HG03135 (cell line): ENCODE data around the gene EVX2.

Source experiments
- ATAC-seq: cut with Tn5 transposase; IDR thresholded peaks from one replicate; pipeline ENCODE4 v1.9.1; 2021; ENCODE audit warnings: mild to moderate bottlenecking, moderate library complexity; ENCODE audit not compliant: unreplicated experiment

EVX2 gene

GRCh38 chr2:176107731-176108181 is 24.0 kb upstream of the EVX2 start:
- no peak for ATAC-seq

- ATAC-seq, result no peak
Observed at GRCh38 chr2:176106581-176107539, 23.1 kb upstream of the EVX2 start, which contains the start of gene HOXD11. HOXD11 (plus strand) TSS chr2:176107280; CDS start chr2:176107356, 76 bp downstream.

- no peak for ATAC-seq
Observed at GRCh38 chr2:176105730-176106580, 22.2 kb upstream of the EVX2 start.

- no peak for ATAC-seq
Observed at GRCh38 chr2:176105078-176105729, 21.4 kb upstream of the EVX2 start.

GRCh38 chr2:176104316-176105077 is 20.7 kb upstream of the EVX2 start:
- ATAC-seq, result no peak

- no peak for ATAC-seq
Observed at GRCh38 chr2:176103742-176104315, 20.1 kb upstream of the EVX2 start.

GRCh38 chr2:176103194-176103593 is 19.4 kb upstream of the EVX2 start:
- ATAC-seq, result no peak

- ATAC-seq, result no peak
Observed at GRCh38 chr2:176102309-176102866, 18.6 kb upstream of the EVX2 start.

- ATAC-seq, result no peak
Observed at GRCh38 chr2:176101842-176102241, 18.1 kb upstream of the EVX2 start.

GRCh38 chr2:176101216-176101830 is 17.6 kb upstream of the EVX2 start:
- no peak for ATAC-seq

GRCh38 chr2:176100547-176101140 is 16.9 kb upstream of the EVX2 start:
- no peak for ATAC-seq

GRCh38 chr2:176099728-176100546 is 16.2 kb upstream of the EVX2 start, which contains the start of gene HOXD12:
HOXD12 (plus strand) TSS chr2:176099795; CDS start chr2:176099802, 7 bp downstream.
- ATAC-seq, result no peak

GRCh38 chr2:176099159-176099727 is 15.5 kb upstream of the EVX2 start:
- ATAC-seq, result no peak

GRCh38 chr2:176098366-176099158 is 14.8 kb upstream of the EVX2 start:
- ATAC-seq, result no peak

GRCh38 chr2:176097820-176098365 is 14.1 kb upstream of the EVX2 start:
- ATAC-seq, result no peak
